Esophagus muscularis mucosa (tissue), 4 donors: Measurements from ENCODE around the gene CLSTN3. TPM values are rescaled to one million over a fixed set of nuclear protein-coding genes. Genes with fewer than 3 reads are reported as not detected.

ENCODE experiments used
- DNase-seq: peaks from one replicate; pipeline ENCODE4 v3.0.0-alpha.2; 2017; ENCODE audit errors: extremely low spot score
- H3K27ac ChIP-seq, 4 donors: fragments of 200-600 bp; sonication (generic); replicated peaks in 1 of 4; 1 replicate in 3 of 4; 2 replicates in 1 of 4; pipeline ENCODE4 v1.5.1; 2016 to 2019; ENCODE audit warnings: mild to moderate bottlenecking in 1 of 4
- H3K27me3 ChIP-seq, 4 donors: fragments of 200-600 bp; sonication (generic); one replicate each; pipeline versions ENCODE4 v1.5.1 to v1.6.0; 2016 to 2019
- H3K36me3 ChIP-seq, 4 donors: fragments of 200-600 bp; sonication (generic); one replicate each; pipeline ENCODE4 v1.5.1; 2016 to 2019
- H3K4me1 ChIP-seq, 4 donors: fragments of 200-600 bp; sonication (generic); one replicate each; pipeline ENCODE4 v1.5.1; 2016 to 2019
- H3K4me3 ChIP-seq, 4 donors: fragments of 200-600 bp; sonication (generic); 1 replicate in 2 of 4; 2 replicates in 2 of 4; pipeline ENCODE4 v1.5.1; 2016 to 2019; ENCODE audit warnings: mild to moderate bottlenecking in 4 of 4, moderate library complexity in 1 of 4
- H3K9me3 ChIP-seq, 4 donors: fragments of 200-600 bp; sonication (generic); 1 replicate in 3 of 4; 2 replicates in 1 of 4; pipeline ENCODE4 v1.5.1; 2016 to 2019
- EP300 ChIP-seq: sonication (generic); formaldehyde crosslinking; IDR thresholded peaks from one replicate; pipeline ENCODE4 v1.6.1; 2017; ENCODE audit warnings: antibody characterized with exemption
- POLR2A ChIP-seq: fragments of 450-650 bp; IDR thresholded peaks from one replicate; pipeline ENCODE4 v1.6.1; 2017; ENCODE audit warnings: antibody characterized with exemption, moderate library complexity, mild to moderate bottlenecking, low read depth
- POLR2AphosphoS5 ChIP-seq, 2 donors: sonication (generic); formaldehyde crosslinking; IDR thresholded peaks; one replicate each; pipeline ENCODE4 v1.6.1; 2017; ENCODE audit warnings: antibody characterized with exemption in 2 of 2
- WGBS: methylation state at CpG from one replicate; pipeline ENCODE4 v1.1.5; 2018; 5-methylcytosine and 5-hydroxymethylcytosine counted together
- intact Hi-C: fragments of 100-400 bp; cut with DNase I; formaldehyde crosslinking; loops from one replicate; pipeline ENCODE4 v1.15.1; 2023
- total RNA-seq, 4 donors: library from RNA; depleted of rRNA; stranded (reverse); fragments of >200 nt; gene quantifications; one replicate each; pipeline versions ENCODE4 v1.1.0 to v1.2.1, GENCODE V29; 2016
- TF ChIP-seq, protein P1 (sequence below), 3 experiments: fragments of 200-600 bp in 2 of 3; fragments of 450-650 bp in 1 of 3; sonication (generic) in 2 of 3; IDR thresholded peaks; one replicate each; pipeline ENCODE4 v1.5.1; 2017 to 2019; ENCODE audit warnings: antibody characterized with exemption in 3 of 3, mild to moderate bottlenecking in 2 of 3, moderate library complexity in 1 of 3

CLSTN3 gene
- total RNA-seq, 4 donors from 2014 or later: 9.6 to 25.6 (median 19.3) TPM

DNA sequence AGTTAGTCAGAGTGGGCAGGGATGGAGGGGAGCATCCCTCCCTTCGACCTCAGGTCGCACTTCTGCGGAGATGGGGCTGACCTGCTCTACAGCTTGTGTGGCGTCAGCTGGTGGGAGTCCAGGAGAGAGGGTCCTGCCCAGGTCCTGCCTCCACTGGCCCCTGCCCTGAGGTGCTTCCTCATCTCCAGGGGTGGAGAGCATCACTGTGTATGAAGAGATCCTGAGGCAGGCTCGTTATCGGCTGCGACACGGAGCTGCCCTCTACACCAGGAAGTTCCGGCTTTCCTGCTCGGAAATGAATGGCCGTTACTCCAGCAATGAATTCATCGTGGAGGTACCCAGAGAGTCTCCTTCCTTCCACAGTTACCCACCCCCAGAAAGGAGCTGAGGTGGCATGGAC is 20.2 kb downstream of the CLSTN3 start:
- no peaks in the 10 kb centered on the region for H3K4me1 ChIP-seq
- H3K4me3 ChIP-seq: no peak overlapping the region
- no peaks in the 10 kb centered on the region for H3K27me3 ChIP-seq
- DNase-seq: no peak
- 92% methylated on average over 12 of the region's 12 CpGs for WGBS
- H3K27ac ChIP-seq: no peak overlapping the region
- intact Hi-C loops: no loop called here
- H3K36me3 ChIP-seq: peaks cover 3 to 83% (median 43%) of the 10 kb centered on the region in 4 donors
- TF ChIP-seq EP300 (no peak), POLR2A (no peak), POLR2AphosphoS5 (IDR thresholded peaks at IDR 0.05) (no peak)
- TF ChIP-seq, protein P1, sequence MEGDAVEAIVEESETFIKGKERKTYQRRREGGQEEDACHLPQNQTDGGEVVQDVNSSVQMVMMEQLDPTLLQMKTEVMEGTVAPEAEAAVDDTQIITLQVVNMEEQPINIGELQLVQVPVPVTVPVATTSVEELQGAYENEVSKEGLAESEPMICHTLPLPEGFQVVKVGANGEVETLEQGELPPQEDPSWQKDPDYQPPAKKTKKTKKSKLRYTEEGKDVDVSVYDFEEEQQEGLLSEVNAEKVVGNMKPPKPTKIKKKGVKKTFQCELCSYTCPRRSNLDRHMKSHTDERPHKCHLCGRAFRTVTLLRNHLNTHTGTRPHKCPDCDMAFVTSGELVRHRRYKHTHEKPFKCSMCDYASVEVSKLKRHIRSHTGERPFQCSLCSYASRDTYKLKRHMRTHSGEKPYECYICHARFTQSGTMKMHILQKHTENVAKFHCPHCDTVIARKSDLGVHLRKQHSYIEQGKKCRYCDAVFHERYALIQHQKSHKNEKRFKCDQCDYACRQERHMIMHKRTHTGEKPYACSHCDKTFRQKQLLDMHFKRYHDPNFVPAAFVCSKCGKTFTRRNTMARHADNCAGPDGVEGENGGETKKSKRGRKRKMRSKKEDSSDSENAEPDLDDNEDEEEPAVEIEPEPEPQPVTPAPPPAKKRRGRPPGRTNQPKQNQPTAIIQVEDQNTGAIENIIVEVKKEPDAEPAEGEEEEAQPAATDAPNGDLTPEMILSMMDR (IDR thresholded peaks at IDR 0.05): no peak
- no peaks in the 10 kb centered on the region for H3K9me3 ChIP-seq

DNA sequence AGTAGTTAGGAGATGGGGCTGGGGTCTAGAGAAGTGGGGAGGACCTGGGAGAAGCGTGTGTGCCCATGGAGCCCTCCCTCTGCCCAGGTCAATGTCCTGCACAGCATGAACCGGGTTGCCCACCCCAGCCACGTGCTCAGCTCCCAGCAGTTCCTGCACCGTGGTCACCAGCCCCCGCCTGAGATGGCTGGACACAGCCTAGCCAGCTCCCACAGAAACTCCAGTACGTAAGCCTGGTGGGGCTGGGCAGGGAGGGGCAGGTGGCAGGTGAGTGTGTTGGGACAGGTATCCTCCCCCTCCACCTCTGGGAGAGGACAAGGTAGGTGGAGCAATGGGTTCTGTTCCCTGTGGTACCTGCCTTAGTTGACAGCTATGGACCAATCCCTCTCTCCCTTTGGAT is 20.7 kb downstream of the CLSTN3 start:
- Histone ChIP-seq H3K4me1 (no peaks in the 10 kb centered on the region), H3K9me3 (no peaks in the 10 kb centered on the region), H3K27me3 (no peaks in the 10 kb centered on the region), H3K36me3 (peaks cover 3 to 86% (median 45%) of the 10 kb centered on the region in 4 donors), H3K4me3 (no peak overlapping the region), H3K27ac (no peak overlapping the region)
- intact Hi-C loops: no loop called here
- WGBS: 91% methylated on average over 4 of the region's 6 CpGs
- TF ChIP-seq POLR2A: no peak
- TF ChIP-seq, protein P1 (IDR thresholded peaks at IDR 0.05): no peak
- no peak for TF ChIP-seq POLR2AphosphoS5 (IDR thresholded peaks at IDR 0.05)
- no peak for TF ChIP-seq EP300
- DNase-seq: no peak

DNA sequence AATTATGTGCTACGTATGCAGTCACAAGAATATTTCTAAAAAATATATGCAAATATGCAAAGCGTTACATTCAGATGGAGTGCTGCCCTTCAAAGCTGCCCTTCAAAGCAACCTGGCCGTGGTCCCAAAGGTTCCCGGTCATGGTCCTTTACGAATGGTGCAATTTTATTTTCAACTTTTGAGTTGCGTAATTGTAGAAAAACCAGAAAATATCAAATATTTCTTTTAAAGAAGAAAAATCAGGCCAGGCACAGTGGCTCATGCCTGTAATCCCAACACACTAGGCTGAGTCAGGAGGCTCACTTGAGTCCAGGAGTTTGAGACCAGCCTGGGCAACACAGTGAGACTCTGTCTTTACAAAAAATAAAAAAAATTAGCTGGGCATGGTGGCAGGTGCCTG is 21.4 kb downstream of the CLSTN3 start:
- Histone ChIP-seq H3K4me1 (no peaks in the 10 kb centered on the region), H3K27ac (no peak overlapping the region), H3K9me3 (no peaks in the 10 kb centered on the region), H3K4me3 (no peak overlapping the region), H3K36me3 (peaks cover 3 to 86% (median 43%) of the 10 kb centered on the region in 4 donors), H3K27me3 (no peaks in the 10 kb centered on the region)
- TF ChIP-seq POLR2A: no peak
- TF ChIP-seq EP300: no peak
- no peak for TF ChIP-seq POLR2AphosphoS5 (IDR thresholded peaks at IDR 0.05)
- TF ChIP-seq, protein P1 (IDR thresholded peaks at IDR 0.05): no peak
- DNase-seq: no peak
- WGBS: 95% methylated on average over 6 of the region's 6 CpGs
- intact Hi-C loops: no loop called here

DNA sequence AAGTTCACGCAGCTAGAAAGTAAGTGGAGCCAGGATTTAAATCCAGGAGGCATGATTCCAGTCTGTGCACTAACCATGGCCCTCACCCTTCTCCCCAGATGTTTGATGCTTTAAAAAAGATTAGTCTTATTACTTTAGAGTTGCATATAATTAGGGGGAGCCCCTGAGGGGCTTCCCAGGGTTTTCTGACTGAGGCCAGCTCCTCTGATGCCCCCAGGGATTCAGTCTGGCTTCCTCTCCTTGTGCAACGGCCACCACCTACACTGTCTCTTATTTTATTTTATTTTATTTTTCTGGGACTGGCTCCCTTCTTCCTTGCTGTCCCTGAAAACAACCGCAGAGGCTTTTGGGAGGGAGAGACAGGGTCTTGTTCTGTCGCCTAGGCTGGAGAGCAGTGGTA is 22.6 kb downstream of the CLSTN3 start:
- H3K27ac ChIP-seq: no peak overlapping the region
- no peaks in the 10 kb centered on the region for H3K4me1 ChIP-seq
- TF ChIP-seq, protein P1 (IDR thresholded peaks at IDR 0.05): no peak
- TF ChIP-seq POLR2AphosphoS5 (IDR thresholded peaks at IDR 0.05): no peak
- TF ChIP-seq EP300: no peak
- no peak for TF ChIP-seq POLR2A
- intact Hi-C loops: no loop called here
- WGBS: 83% methylated on average over 4 of the region's 4 CpGs
- H3K9me3 ChIP-seq: no peaks in the 10 kb centered on the region
- H3K4me3 ChIP-seq: no peak overlapping the region
- H3K36me3 ChIP-seq: peaks cover 3 to 94% (median 48%) of the 10 kb centered on the region in 4 donors
- DNase-seq: no peak
- H3K27me3 ChIP-seq: no peaks in the 10 kb centered on the region

DNA sequence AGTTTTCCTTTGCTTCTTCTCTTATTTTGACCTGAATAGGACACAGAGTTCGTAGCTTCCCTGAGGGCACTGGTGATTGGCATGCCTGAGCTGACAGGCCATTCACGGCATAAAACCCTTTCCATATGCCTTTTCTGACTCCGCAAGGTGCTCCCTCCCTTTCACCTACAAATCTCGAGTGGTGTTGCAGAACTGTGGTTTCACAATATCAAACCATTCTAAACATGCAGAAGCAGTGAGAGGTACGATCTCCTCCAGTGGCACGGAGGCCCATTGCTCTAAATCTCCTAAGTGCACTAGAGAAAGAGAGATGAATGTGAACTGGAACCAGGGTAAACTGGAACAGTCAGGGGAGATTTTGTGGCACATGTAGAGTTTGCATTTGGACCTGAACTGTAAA is 23.9 kb downstream of the CLSTN3 start:
- WGBS: 85% methylated on average over 6 of the region's 6 CpGs
- TF ChIP-seq POLR2A (no peak), POLR2AphosphoS5 (IDR thresholded peaks at IDR 0.05) (no peak), EP300 (no peak)
- TF ChIP-seq, protein P1 (IDR thresholded peaks at IDR 0.05): no peak
- intact Hi-C loops: no loop called here
- peaks cover 0 to 89% (median 43%) of the 10 kb centered on the region in 4 donors for H3K36me3 ChIP-seq
- H3K4me3 ChIP-seq: no peak overlapping the region
- H3K27me3 ChIP-seq: no peaks in the 10 kb centered on the region
- no peak for DNase-seq
- no peaks in the 10 kb centered on the region for H3K9me3 ChIP-seq
- no peak overlapping the region for H3K27ac ChIP-seq
- H3K4me1 ChIP-seq: no peaks in the 10 kb centered on the region
